HCT116 (cell line): ENCODE measurements around the gene RCOR1. TPM values are rescaled to one million over a fixed set of nuclear protein-coding genes. Genes with fewer than 3 reads are reported as not detected.

ENCODE experiments used
- ATAC-seq: fragments of 200-7000 bp; cut with Tn5 transposase; 2 replicates; pipeline ENCODE4 v1.9.1; 2020; ENCODE audit warnings: mild to moderate bottlenecking, moderate library complexity
- BruUV-seq: library from RNA; stranded (reverse); fragments of 400-500 nt; replicated peaks from 2 replicates; lab custom pipeline; 2021; lab: Mats Ljungman, UMichigan
- CTCF ChIA-PET: fragments of 300-600 bp; sonication (Branson Sonifier 250); formaldehyde crosslinking; loops from one replicate; lab custom pipeline; 2021; ENCODE audit warnings: antibody characterized with exemption; lab: Charles Lee
- POLR2A ChIA-PET: fragments of 300-600, 350-600 bp; sonication (Branson Sonifier 250); formaldehyde crosslinking; loops from one replicate; lab custom pipeline; 2021; ENCODE audit warnings: antibody characterized with exemption; lab: Charles Lee
- RAD21 ChIA-PET, 2 experiments: fragments of 300-600 bp; sonication (Branson Sonifier 250); formaldehyde crosslinking; loops; one replicate each; lab custom pipeline; 2023; ENCODE audit warnings: low total read pairs in 2 of 2; ENCODE audit not compliant: uncharacterized antibody in 2 of 2, unreplicated experiment in 2 of 2, low non-redundant PET in 1 of 2; lab: Charles Lee
- DNase-seq: peaks from one replicate; pipeline ENCODE4 v3.0.0-alpha.2; 2010; ENCODE audit warnings: low read depth, low spot score
- H2AFZ ChIP-seq: fragments of 200-600 bp; shearing (Covaris generic), sonication (generic); 2 replicates; pipeline ENCODE4 v1.6.1; 2017; ENCODE audit warnings: low read depth, mixed run types, mixed read lengths, antibody characterized with exemption, low read length; ENCODE audit not compliant: poor library complexity, severe bottlenecking
- H3K27ac ChIP-seq: 2 replicates; pipeline ENCODE4 v1.5.1; 2012; ENCODE audit warnings: low read depth, low read length
- H3K27me3 ChIP-seq: fragments of 200-600 bp; sonication (generic); 2 replicates; pipeline ENCODE4 v1.6.1; 2016; ENCODE audit warnings: mixed run types, low read length, mixed read lengths; ENCODE audit not compliant: insufficient read depth
- H3K36me3 ChIP-seq, 2 experiments: fragments of 200-500 bp in 1 of 2; fragments of 200-600 bp in 1 of 2; sonication (Bioruptor generic) in 1 of 2; sonication (generic) in 1 of 2; 2 replicates each; pipeline versions ENCODE4 v1.5.1 to v1.6.1; 2014 to 2016; ENCODE audit warnings: low read length in 2 of 2, inconsistent platforms in 1 of 2, mixed read lengths in 1 of 2, mixed run types in 1 of 2; ENCODE audit not compliant: insufficient read depth in 2 of 2, control insufficient read depth in 1 of 2
- H3K4me1 ChIP-seq, 2 experiments: fragments of 200-600 bp in 1 of 2; sonication (generic) in 1 of 2; 2 replicates each; pipeline versions ENCODE4 v1.5.1 to v1.6.1; 2012 to 2017; ENCODE audit warnings: low read length in 2 of 2, inconsistent platforms in 1 of 2, mild to moderate bottlenecking in 1 of 2, mixed read lengths in 1 of 2, mixed run types in 1 of 2, moderate library complexity in 1 of 2; ENCODE audit not compliant: insufficient read depth in 2 of 2, control insufficient read depth in 1 of 2
- H3K4me2 ChIP-seq: fragments of 200-600 bp; sonication (generic); 2 replicates; pipeline ENCODE4 v1.6.1; 2017; ENCODE audit warnings: mixed run types, low read length, mixed read lengths
- H3K4me3 ChIP-seq, 2 experiments: fragments of 200-600 bp in 1 of 2; sonication (generic) in 1 of 2; replicated peaks in 1 of 2; 2 replicates each; pipeline ENCODE4 v1.5.1; 2011 to 2016; ENCODE audit warnings: low read length in 2 of 2, control low read depth in 1 of 2, low read depth in 1 of 2, mild to moderate bottlenecking in 1 of 2, mixed read lengths in 1 of 2, mixed run types in 1 of 2
- H3K79me2 ChIP-seq: fragments of 200-600 bp; sonication (generic); 2 replicates; pipeline ENCODE4 v1.6.1; 2017; ENCODE audit warnings: mild to moderate bottlenecking, mixed run types, low read length, moderate library complexity, mixed read lengths; ENCODE audit not compliant: insufficient read depth
- H3K9ac ChIP-seq: fragments of 200-600 bp; sonication (generic); 2 replicates; pipeline ENCODE4 v1.6.1; 2016; ENCODE audit warnings: low read length, mixed read lengths
- H3K9me2 ChIP-seq: fragments of 200-600 bp; sonication (generic), shearing (Covaris generic); 2 replicates; pipeline ENCODE4 v1.6.1; 2017; ENCODE audit warnings: mixed run types, mild to moderate bottlenecking, moderate library complexity; ENCODE audit not compliant: insufficient read depth
- H3K9me3 ChIP-seq, 2 experiments: fragments of 200-500 bp in 1 of 2; fragments of 200-600 bp in 1 of 2; sonication (Bioruptor generic) in 1 of 2; sonication (generic) in 1 of 2; 2 replicates each; pipeline ENCODE4 v1.6.1; 2014 to 2017; ENCODE audit warnings: low read length in 2 of 2, mixed read lengths in 2 of 2, inconsistent platforms in 1 of 2, low read depth in 1 of 2, mild to moderate bottlenecking in 1 of 2, mixed run types in 1 of 2, moderate library complexity in 1 of 2; ENCODE audit not compliant: control insufficient read depth in 1 of 2, insufficient read depth in 1 of 2
- H4K20me1 ChIP-seq: fragments of 200-600 bp; sonication (generic), shearing (Covaris generic); 2 replicates; pipeline ENCODE4 v1.6.1; 2017; ENCODE audit warnings: mixed run types, mild to moderate bottlenecking, moderate library complexity; ENCODE audit not compliant: insufficient read depth
- CBX3 ChIP-seq: IDR thresholded peaks from 2 replicates; pipeline ENCODE4 v1.6.1; 2012; ENCODE audit warnings: low read depth
- CEBPB ChIP-seq: IDR thresholded peaks from 2 replicates; pipeline ENCODE4 v1.6.1; 2012; ENCODE audit warnings: low read depth
- EZH2 ChIP-seq: fragments of 200-600 bp; sonication (generic); IDR thresholded peaks from 2 replicates; pipeline ENCODE4 v1.6.1; 2017; ENCODE audit warnings: antibody characterized with exemption, mixed run types
- FOSL1 ChIP-seq: IDR thresholded peaks from 2 replicates; pipeline ENCODE4 v1.6.1; 2012; ENCODE audit warnings: low read depth
- JUND ChIP-seq: IDR thresholded peaks from 2 replicates; pipeline ENCODE4 v1.6.1; 2012
- MAX ChIP-seq: IDR thresholded peaks from 2 replicates; pipeline ENCODE4 v1.6.1; 2012
- POLR2A ChIP-seq: IDR thresholded peaks from 2 replicates; pipeline ENCODE4 v1.7.0; 2011; ENCODE audit warnings: borderline replicate concordance; ENCODE audit not compliant: insufficient read depth, insufficient read length; ENCODE audit errors: extremely low read depth
- POLR2AphosphoS5 ChIP-seq: IDR thresholded peaks from 2 replicates; pipeline ENCODE4 v1.6.1; 2011; ENCODE audit warnings: mild to moderate bottlenecking, low read depth, low read length, moderate library complexity
- RAD21 ChIP-seq: IDR thresholded peaks from 2 replicates; pipeline ENCODE4 v1.6.1; 2012; ENCODE audit warnings: low read depth, mild to moderate bottlenecking
- REST ChIP-seq: IDR thresholded peaks from 2 replicates; pipeline ENCODE4 v1.6.1; 2012; ENCODE audit warnings: low read depth
- SIN3A ChIP-seq: IDR thresholded peaks from 2 replicates; pipeline ENCODE4 v1.6.1; 2012; ENCODE audit warnings: low read depth
- SP1 ChIP-seq: IDR thresholded peaks from 2 replicates; pipeline ENCODE4 v1.6.1; 2012; ENCODE audit warnings: low read depth
- SRF ChIP-seq: IDR thresholded peaks from 2 replicates; pipeline ENCODE4 v1.6.1; 2012; ENCODE audit warnings: low read depth
- TCF7L2 ChIP-seq: IDR thresholded peaks from 2 replicates; pipeline ENCODE4 v1.7.0; 2011; ENCODE audit warnings: borderline replicate concordance, inconsistent platforms; ENCODE audit not compliant: insufficient read depth, insufficient read length; ENCODE audit errors: extremely low read depth
- ZBTB33 ChIP-seq: IDR thresholded peaks from 2 replicates; pipeline ENCODE4 v1.6.1; 2011; ENCODE audit warnings: mild to moderate bottlenecking, low read length, moderate library complexity; ENCODE audit not compliant: insufficient replicate concordance; ENCODE audit errors: extremely low read depth
- ZFX ChIP-seq: fragments of 450-650 bp; IDR thresholded peaks from 2 replicates; pipeline ENCODE4 v1.6.1; 2017
- ZNF274 ChIP-seq: fragments of 200-500 bp; sonication (Bioruptor generic); IDR thresholded peaks from 2 replicates; pipeline ENCODE4 v1.6.1; 2014; ENCODE audit warnings: mild to moderate bottlenecking, low read depth, low read length, inconsistent platforms
- intact Hi-C: fragments of 100-400 bp; cut with micrococcal nuclease; formaldehyde crosslinking; loops from 2 replicates; pipeline ENCODE4 v1.10.0; 2022
- total RNA-seq: library from RNA; stranded (reverse); gene quantifications from one replicate; pipeline ENCODE4 v1.2.1, GENCODE V29; 2021; ENCODE audit not compliant: unreplicated experiment
- TF ChIP-seq, protein P1 (sequence below), 3 experiments: fragments of 200-600 bp in 1 of 3; sonication (generic) in 1 of 3; IDR thresholded peaks in 2 of 3; conservative IDR thresholded peaks in 1 of 3; 2 replicates each; pipeline ENCODE4 v1.5.1; 2012 to 2017; ENCODE audit warnings: low read depth in 2 of 3, low read length in 2 of 3, antibody characterized with exemption in 1 of 3, borderline replicate concordance in 1 of 3, control low read depth in 1 of 3, mild to moderate bottlenecking in 1 of 3, mixed read lengths in 1 of 3, mixed run types in 1 of 3, moderate library complexity in 1 of 3; ENCODE audit not compliant: insufficient read depth in 1 of 3

RCOR1 gene
- total RNA-seq, 1 experiment from 2014 or later, result 30.7 TPM

- ChIA-PET RAD21 (no interaction called here), CTCF (no interaction called here), POLR2A (no interaction called here)
- H3K9ac ChIP-seq, result no peak overlapping the region
- ATAC-seq, result no peak
- H3K27me3 ChIP-seq, result no peaks in the 10 kb centered on the region
- intact Hi-C loops, result no loop called here
- no peaks in the 10 kb centered on the region for H3K9me2 ChIP-seq
- H4K20me1 ChIP-seq, result peaks cover 16% of the 10 kb centered on the region; the same call in 1 of the 2 replicates
- no peaks in the 10 kb centered on the region for H3K9me3 ChIP-seq
- peaks cover 11 to 39% of the 10 kb centered on the region in 2 experiments; a peak in 3 of 4 replicates for H3K4me1 ChIP-seq
- H3K79me2 ChIP-seq, result peaks cover 96% of the 10 kb centered on the region
- no peak overlapping the region for H3K4me2 ChIP-seq
- DNase-seq, result no peak
- no peak overlapping the region for H2AFZ ChIP-seq
- TF ChIP-seq, protein P1, sequence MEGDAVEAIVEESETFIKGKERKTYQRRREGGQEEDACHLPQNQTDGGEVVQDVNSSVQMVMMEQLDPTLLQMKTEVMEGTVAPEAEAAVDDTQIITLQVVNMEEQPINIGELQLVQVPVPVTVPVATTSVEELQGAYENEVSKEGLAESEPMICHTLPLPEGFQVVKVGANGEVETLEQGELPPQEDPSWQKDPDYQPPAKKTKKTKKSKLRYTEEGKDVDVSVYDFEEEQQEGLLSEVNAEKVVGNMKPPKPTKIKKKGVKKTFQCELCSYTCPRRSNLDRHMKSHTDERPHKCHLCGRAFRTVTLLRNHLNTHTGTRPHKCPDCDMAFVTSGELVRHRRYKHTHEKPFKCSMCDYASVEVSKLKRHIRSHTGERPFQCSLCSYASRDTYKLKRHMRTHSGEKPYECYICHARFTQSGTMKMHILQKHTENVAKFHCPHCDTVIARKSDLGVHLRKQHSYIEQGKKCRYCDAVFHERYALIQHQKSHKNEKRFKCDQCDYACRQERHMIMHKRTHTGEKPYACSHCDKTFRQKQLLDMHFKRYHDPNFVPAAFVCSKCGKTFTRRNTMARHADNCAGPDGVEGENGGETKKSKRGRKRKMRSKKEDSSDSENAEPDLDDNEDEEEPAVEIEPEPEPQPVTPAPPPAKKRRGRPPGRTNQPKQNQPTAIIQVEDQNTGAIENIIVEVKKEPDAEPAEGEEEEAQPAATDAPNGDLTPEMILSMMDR (IDR thresholded peaks at IDR 0.05 in 2 of 3, conservative IDR thresholded peaks at IDR 0.05 in 1 of 3; ENCODE audit: borderline replicate concordance in 1 of 3, insufficient read depth in 1 of 3, low read depth in 2 of 3, low read length in 2 of 3), result no peak
- TF ChIP-seq CBX3 (no peak), REST (no peak), RAD21 (no peak), CEBPB (no peak), POLR2AphosphoS5 (no peak), TCF7L2 (no peak), JUND (no peak), ZNF274 (no peak), ZFX (no peak), EZH2 (no peak), SRF (no peak), POLR2A (no peak), SIN3A (no peak), MAX (no peak), ZBTB33 (no peak), FOSL1 (no peak), SP1 (no peak)
- H3K4me3 ChIP-seq, result no peak overlapping the region
- H3K27ac ChIP-seq, result no peak overlapping the region
- H3K36me3 ChIP-seq, result peaks cover 6% of the 10 kb centered on the region in 2 experiments; a peak in 3 of 4 replicates
- no TSS peak for BruUV-seq
Measured at GRCh38 chr14:102601378-102601925, 9.0 kb downstream of the RCOR1 start.
